GM12891 (cell line): ENCODE data around the gene RSPO4.

ENCODE experiments used
- POLR2A ChIP-seq: IDR thresholded peaks from 2 replicates; pipeline ENCODE4 v1.6.1; 2011; ENCODE audit warnings: low read depth, low read length, control low read depth
- POLR2AphosphoS5 ChIP-seq: IDR thresholded peaks from 2 replicates; pipeline ENCODE4 v1.6.1; 2011; ENCODE audit warnings: low read depth, low read length, control low read depth
- TAF1 ChIP-seq: IDR thresholded peaks from 2 replicates; pipeline ENCODE4 v1.6.1; 2011; ENCODE audit warnings: low read depth, low read length, control low read depth

GRCh38 chr20:1019344-1019743, 17.2 kb upstream of the RSPO4 start:
- no peak for TF ChIP-seq POLR2A
- TF ChIP-seq TAF1 = no peak
- TF ChIP-seq POLR2AphosphoS5 = no peak
